Left ventricle myocardium inferior (tissue), 1 donor: ENCODE measurements around the gene COQ3. TPM values are rescaled to one million over a fixed set of nuclear protein-coding genes. Genes with fewer than 3 reads are reported as not detected.

Experiments
- DNase-seq: peaks from one replicate; pipeline ENCODE4 v3.0.0-alpha.2; 2020
- H3K27ac ChIP-seq: fragments of 200-600 bp; replicated peaks from 2 replicates; pipeline ENCODE4 v1.8.0; 2021
- H3K27me3 ChIP-seq: fragments of 200-600 bp; 2 replicates; pipeline ENCODE4 v1.8.0; 2021; ENCODE audit warnings: low read depth
- H3K36me3 ChIP-seq: fragments of 200-600 bp; 2 replicates; pipeline ENCODE4 v1.8.0; 2021
- H3K4me1 ChIP-seq: fragments of 200-600 bp; 2 replicates; pipeline ENCODE4 v1.8.0; 2021
- H3K4me3 ChIP-seq: fragments of 200-600 bp; 2 replicates; pipeline ENCODE4 v1.8.0; 2021; ENCODE audit warnings: mild to moderate bottlenecking, moderate library complexity
- H3K9me3 ChIP-seq: fragments of 200-600 bp; replicated peaks from 2 replicates; pipeline ENCODE4 v1.8.0; 2021
- intact Hi-C: fragments of 100-400 bp; cut with micrococcal nuclease; formaldehyde crosslinking; loops from one replicate; pipeline ENCODE4 v1.11.0; 2022
- total RNA-seq: library from RNA; stranded (reverse); fragmentation: NEBNext Ultra II Directional; extraction: Animal tissue kit (Norgen Biotek cat#: 25700); gene quantifications from one replicate; pipeline ENCODE4 v1.2.1, GENCODE V29; 2021
- TF ChIP-seq, protein P1 (sequence below): fragments of 200-600 bp; IDR thresholded peaks from 2 replicates; pipeline ENCODE4 v1.8.0; 2021; ENCODE audit warnings: antibody characterized with exemption, mild to moderate bottlenecking, borderline replicate concordance
- donor health status: DM: no; HTN: yes; CAD: no; lungs with severe emphysema.

The COQ3 gene
- total RNA-seq, 1 donor from 2014 or later: 36.2 TPM

- Histone ChIP-seq H3K27ac (no peak overlapping the region), H3K4me1 (no peaks in the 10 kb centered on the region), H3K36me3 (peaks cover 11% of the 10 kb centered on the region), H3K27me3 (no peaks in the 10 kb centered on the region), H3K9me3 (no peaks in the 10 kb centered on the region), H3K4me3 (no peak overlapping the region)
- DNase-seq: no peak
- intact Hi-C loops: no loop called here
- TF ChIP-seq, protein P1, sequence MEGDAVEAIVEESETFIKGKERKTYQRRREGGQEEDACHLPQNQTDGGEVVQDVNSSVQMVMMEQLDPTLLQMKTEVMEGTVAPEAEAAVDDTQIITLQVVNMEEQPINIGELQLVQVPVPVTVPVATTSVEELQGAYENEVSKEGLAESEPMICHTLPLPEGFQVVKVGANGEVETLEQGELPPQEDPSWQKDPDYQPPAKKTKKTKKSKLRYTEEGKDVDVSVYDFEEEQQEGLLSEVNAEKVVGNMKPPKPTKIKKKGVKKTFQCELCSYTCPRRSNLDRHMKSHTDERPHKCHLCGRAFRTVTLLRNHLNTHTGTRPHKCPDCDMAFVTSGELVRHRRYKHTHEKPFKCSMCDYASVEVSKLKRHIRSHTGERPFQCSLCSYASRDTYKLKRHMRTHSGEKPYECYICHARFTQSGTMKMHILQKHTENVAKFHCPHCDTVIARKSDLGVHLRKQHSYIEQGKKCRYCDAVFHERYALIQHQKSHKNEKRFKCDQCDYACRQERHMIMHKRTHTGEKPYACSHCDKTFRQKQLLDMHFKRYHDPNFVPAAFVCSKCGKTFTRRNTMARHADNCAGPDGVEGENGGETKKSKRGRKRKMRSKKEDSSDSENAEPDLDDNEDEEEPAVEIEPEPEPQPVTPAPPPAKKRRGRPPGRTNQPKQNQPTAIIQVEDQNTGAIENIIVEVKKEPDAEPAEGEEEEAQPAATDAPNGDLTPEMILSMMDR: no peak
Observed at GRCh38 chr6:99378636-99379035, 15.4 kb downstream of the COQ3 start.

DNA sequence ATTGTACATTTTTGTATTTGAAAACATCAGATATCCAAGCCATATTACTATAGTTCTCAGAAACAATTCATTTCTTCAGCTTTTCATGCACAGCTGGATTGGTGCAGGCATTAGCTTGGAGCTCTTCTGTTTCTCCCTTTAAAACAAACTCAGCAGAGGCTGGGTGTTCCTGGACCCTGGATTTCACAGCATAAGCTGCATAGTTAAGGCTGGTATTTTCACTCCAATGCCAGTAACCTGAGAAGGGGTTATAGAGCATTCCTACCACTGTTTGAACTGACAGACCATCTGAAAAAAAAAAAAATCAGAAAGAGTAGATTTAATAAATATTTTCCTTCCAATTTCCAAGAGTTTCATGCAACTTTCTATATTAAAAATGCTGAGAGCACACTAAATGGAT, 24.5 kb downstream of the COQ3 start:
- TF ChIP-seq, protein P1: no peak
- H3K36me3 ChIP-seq: peaks cover 16% of the 10 kb centered on the region
- DNase-seq: no peak
- intact Hi-C loops: no loop called here
- H3K4me3 ChIP-seq: no peak overlapping the region
- no peaks in the 10 kb centered on the region for H3K4me1 ChIP-seq
- no peaks in the 10 kb centered on the region for H3K27me3 ChIP-seq
- H3K27ac ChIP-seq: no peak overlapping the region
- no peaks in the 10 kb centered on the region for H3K9me3 ChIP-seq

- Histone ChIP-seq H3K36me3 (peaks cover 16% of the 10 kb centered on the region), H3K27ac (no peak overlapping the region), H3K9me3 (no peaks in the 10 kb centered on the region), H3K4me1 (no peaks in the 10 kb centered on the region), H3K27me3 (no peaks in the 10 kb centered on the region), H3K4me3 (no peak overlapping the region)
- TF ChIP-seq, protein P1: no peak
- DNase-seq: no peak
- intact Hi-C loops: no loop called here
Observed at GRCh38 chr6:99366852-99367251, 27.1 kb downstream of the COQ3 start.

GRCh38 chr6:99364026-99364425, 30.0 kb downstream of the COQ3 start:
- Histone ChIP-seq H3K4me3 (no peak overlapping the region), H3K36me3 (peaks cover 6% of the 10 kb centered on the region), H3K9me3 (no peaks in the 10 kb centered on the region), H3K27me3 (peaks cover 9% of the 10 kb centered on the region), H3K27ac (no peak overlapping the region), H3K4me1 (no peaks in the 10 kb centered on the region)
- intact Hi-C loops: no loop called here
- no peak for DNase-seq
- TF ChIP-seq, protein P1: no peak

GRCh38 chr6:99362678-99363268, 31.2 kb downstream of the COQ3 start:
- Histone ChIP-seq H3K27ac (no peak overlapping the region), H3K27me3 (peaks cover 12% of the 10 kb centered on the region), H3K4me3 (no peak overlapping the region), H3K4me1 (no peaks in the 10 kb centered on the region), H3K9me3 (no peaks in the 10 kb centered on the region), H3K36me3 (no peaks in the 10 kb centered on the region)
- intact Hi-C loops: no loop called here
- DNase-seq: no peak
- TF ChIP-seq, protein P1: no peak

DNA sequence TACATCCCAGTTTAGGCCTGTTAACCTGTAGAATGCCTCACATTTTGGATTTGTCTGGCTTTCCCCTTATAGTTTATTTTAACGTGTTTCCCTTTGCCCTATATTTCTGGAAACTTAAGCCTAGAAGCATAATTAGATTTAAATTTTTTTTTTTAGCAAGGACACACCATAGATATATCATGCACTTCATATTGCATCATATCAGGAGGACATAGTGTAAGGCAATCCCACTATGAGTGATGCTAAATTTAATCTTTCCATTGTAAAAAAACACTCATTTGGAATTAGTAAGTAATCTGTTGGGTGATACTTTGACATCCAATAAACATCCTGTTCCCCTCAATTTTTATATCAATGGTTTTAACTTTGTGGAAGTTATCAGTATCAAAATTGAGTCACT, 34.2 kb downstream of the COQ3 start:
- Histone ChIP-seq H3K4me1 (no peaks in the 10 kb centered on the region), H3K9me3 (no peaks in the 10 kb centered on the region), H3K36me3 (no peaks in the 10 kb centered on the region), H3K4me3 (no peak overlapping the region), H3K27me3 (peaks cover 28% of the 10 kb centered on the region), H3K27ac (no peak overlapping the region)
- no peak for DNase-seq
- TF ChIP-seq, protein P1: no peak
- intact Hi-C loops: no loop called here
